Sigmoid colon (tissue), 4 donors: ENCODE data around the gene UBE2H.

Experiments
- CTCF ChIP-seq, 4 experiments: fragments of 450-650 bp in 3 of 4; fragments of 200-600 bp in 1 of 4; IDR thresholded peaks; one replicate each; pipeline ENCODE4 v1.5.1; 2016 to 2019; ENCODE audit warnings: antibody characterized with exemption in 4 of 4, mild to moderate bottlenecking in 3 of 4, moderate library complexity in 2 of 4
- POLR2A ChIP-seq, 2 donors: fragments of 450-650 bp; IDR thresholded peaks; one replicate each; pipeline ENCODE4 v1.6.1; 2016; ENCODE audit warnings: antibody characterized with exemption in 2 of 2, mild to moderate bottlenecking in 2 of 2, moderate library complexity in 2 of 2
- POLR2AphosphoS5 ChIP-seq, 4 donors: sonication (generic); formaldehyde crosslinking; IDR thresholded peaks; one replicate each; pipeline ENCODE4 v1.6.1; 2017; ENCODE audit warnings: antibody characterized with exemption in 4 of 4

- TF ChIP-seq POLR2A (IDR thresholded peaks at IDR 0.05) (no peak), CTCF (IDR thresholded peaks at IDR 0.05) (no peak), POLR2AphosphoS5 (IDR thresholded peaks at IDR 0.05) (no peak)
Measured at GRCh38 chr7:129832701-129833227, 120.0 kb downstream of the UBE2H start.
